WTC11 (cell line): ENCODE results near the gene TBC1D17. TPM values are rescaled to one million over a fixed set of nuclear protein-coding genes. Genes with fewer than 3 reads are reported as not detected.

ENCODE experiments used
- ATAC-seq: fragments of 200-7000 bp; cut with Tn5 transposase; 2 replicates; pipeline ENCODE4 v1.10.0; 2021; ENCODE audit warnings: mild to moderate bottlenecking, moderate library complexity
- CTCF ChIA-PET: fragments of 300-600 bp; sonication (Branson Sonifier 250); formaldehyde crosslinking; loops from one replicate; lab custom pipeline; 2021; ENCODE audit warnings: antibody characterized with exemption; lab: Charles Lee
- POLR2A ChIA-PET: fragments of 350-600 bp; sonication (Branson Sonifier 250); formaldehyde crosslinking; loops from one replicate; lab custom pipeline; 2021; ENCODE audit warnings: antibody characterized with exemption; lab: Charles Lee
- DNase-seq: peaks from one replicate; pipeline ENCODE4 v3.0.0; 2021; ENCODE audit warnings: low spot score
- H3K27ac Mint-ChIP-seq: 2 replicates; pipeline ENCODE4 v1.8.0; 2021; ENCODE audit warnings: mixed read lengths
- H3K27me3 Mint-ChIP-seq: 2 replicates; pipeline ENCODE4 v1.8.0; 2021; ENCODE audit warnings: low read depth, mild to moderate bottlenecking, moderate library complexity, mixed read lengths
- H3K36me3 Mint-ChIP-seq: 2 replicates; pipeline ENCODE4 v1.8.0; 2021; ENCODE audit warnings: mixed read lengths
- H3K4me1 Mint-ChIP-seq: 2 replicates; pipeline ENCODE4 v1.8.0; 2022; ENCODE audit warnings: mixed read lengths
- H3K4me3 Mint-ChIP-seq: 2 replicates; pipeline ENCODE4 v1.8.0; 2021; ENCODE audit warnings: mild to moderate bottlenecking, moderate library complexity, mixed read lengths
- H3K9me3 Mint-ChIP-seq: 2 replicates; pipeline ENCODE4 v1.8.0; 2021; ENCODE audit warnings: mixed read lengths
- AR ChIP-seq: fragments of 250-450 bp; sonication (Bioruptor Pico); IDR thresholded peaks from 2 replicates; pipeline ENCODE4 v1.9.0; 2021; ENCODE audit warnings: mild to moderate bottlenecking
- ATF1 ChIP-seq: sonication (generic); formaldehyde crosslinking; IDR thresholded peaks from 2 replicates; pipeline ENCODE4 v1.8.1; 2023; ENCODE audit warnings: mild to moderate bottlenecking, moderate library complexity, missing genetic modification reagents
- ATF3 ChIP-seq: sonication (generic); formaldehyde crosslinking; conservative IDR thresholded peaks from 2 replicates; pipeline ENCODE4 v1.8.1; 2022; ENCODE audit warnings: mild to moderate bottlenecking, missing genetic modification reagents
- CREM ChIP-seq: sonication (generic); formaldehyde crosslinking; IDR thresholded peaks from 2 replicates; pipeline ENCODE4 v1.8.1; 2022; ENCODE audit warnings: mild to moderate bottlenecking, missing genetic modification reagents, moderate library complexity
- GABPB1 ChIP-seq: sonication (generic); formaldehyde crosslinking; IDR thresholded peaks from 2 replicates; pipeline ENCODE4 v1.8.1; 2023; ENCODE audit warnings: mild to moderate bottlenecking, missing genetic modification reagents
- HMGA2 ChIP-seq: fragments of 250-450 bp; sonication (Bioruptor Pico); IDR thresholded peaks from 2 replicates; pipeline ENCODE4 v1.4.0; 2021; ENCODE audit warnings: mild to moderate bottlenecking, moderate library complexity
- JUN ChIP-seq: sonication (generic); formaldehyde crosslinking; IDR thresholded peaks from 2 replicates; pipeline ENCODE4 v1.8.0; 2023; ENCODE audit warnings: mild to moderate bottlenecking, missing genetic modification reagents
- KAT7 ChIP-seq: sonication (generic); formaldehyde crosslinking; IDR thresholded peaks from 2 replicates; pipeline ENCODE4 v1.8.1; 2023; ENCODE audit warnings: missing genetic modification reagents, mild to moderate bottlenecking, borderline replicate concordance
- NR3C1 ChIP-seq: sonication (generic); formaldehyde crosslinking; conservative IDR thresholded peaks from 2 replicates; pipeline ENCODE4 v1.8.1; 2023; ENCODE audit warnings: low read depth, mild to moderate bottlenecking, missing genetic modification reagents
- PRRX2 ChIP-seq: fragments of 250-450 bp; sonication (Bioruptor Pico); IDR thresholded peaks from 2 replicates; pipeline ENCODE4 v1.8.0; 2021; ENCODE audit warnings: mild to moderate bottlenecking
- RORB ChIP-seq: fragments of 250-450 bp; sonication (Bioruptor Pico); IDR thresholded peaks from 2 replicates; pipeline ENCODE4 v1.9.0; 2021; ENCODE audit warnings: mild to moderate bottlenecking
- SMAD4 ChIP-seq: sonication (generic); formaldehyde crosslinking; IDR thresholded peaks from 2 replicates; pipeline ENCODE4 v1.8.0; 2022; ENCODE audit warnings: mild to moderate bottlenecking, missing genetic modification reagents
- SP1 ChIP-seq: sonication (generic); formaldehyde crosslinking; conservative IDR thresholded peaks from 2 replicates; pipeline ENCODE4 v1.8.1; 2022; ENCODE audit warnings: missing genetic modification reagents
- ZNF121 ChIP-seq: sonication (generic); formaldehyde crosslinking; IDR thresholded peaks from 2 replicates; pipeline ENCODE4 v1.8.0; 2023; ENCODE audit warnings: missing genetic modification reagents
- ZNF263 ChIP-seq: sonication (generic); formaldehyde crosslinking; IDR thresholded peaks from 2 replicates; pipeline ENCODE4 v1.8.1; 2022; ENCODE audit warnings: low read depth, mild to moderate bottlenecking, moderate library complexity, missing genetic modification reagents
- total RNA-seq: library from RNA; stranded (reverse); gene quantifications from 3 replicates; pipeline ENCODE4 v1.2.3, GENCODE V29; 2021
- TF ChIP-seq, protein P1 (sequence below): sonication (generic); formaldehyde crosslinking; IDR thresholded peaks from 2 replicates; pipeline ENCODE4 v1.8.0; 2022; ENCODE audit warnings: missing genetic modification reagents
- TF ChIP-seq, protein P2 (sequence below): sonication (generic); formaldehyde crosslinking; IDR thresholded peaks from 2 replicates; pipeline ENCODE4 v1.8.1; 2023; ENCODE audit warnings: mild to moderate bottlenecking, missing genetic modification reagents, borderline replicate concordance
- TF ChIP-seq, protein P3 (sequence below): sonication (generic); formaldehyde crosslinking; IDR thresholded peaks from 2 replicates; pipeline ENCODE4 v1.8.1; 2023; ENCODE audit warnings: mild to moderate bottlenecking, missing genetic modification reagents, moderate library complexity
- TF ChIP-seq, protein P4 (sequence below): fragments of 250-450 bp; sonication (Bioruptor Pico); IDR thresholded peaks from 2 replicates; pipeline ENCODE4 v1.8.0; 2021; ENCODE audit warnings: mild to moderate bottlenecking

Gene TBC1D17
- total RNA-seq, 1 experiment from 2014 or later: 52.8 TPM

DNA sequence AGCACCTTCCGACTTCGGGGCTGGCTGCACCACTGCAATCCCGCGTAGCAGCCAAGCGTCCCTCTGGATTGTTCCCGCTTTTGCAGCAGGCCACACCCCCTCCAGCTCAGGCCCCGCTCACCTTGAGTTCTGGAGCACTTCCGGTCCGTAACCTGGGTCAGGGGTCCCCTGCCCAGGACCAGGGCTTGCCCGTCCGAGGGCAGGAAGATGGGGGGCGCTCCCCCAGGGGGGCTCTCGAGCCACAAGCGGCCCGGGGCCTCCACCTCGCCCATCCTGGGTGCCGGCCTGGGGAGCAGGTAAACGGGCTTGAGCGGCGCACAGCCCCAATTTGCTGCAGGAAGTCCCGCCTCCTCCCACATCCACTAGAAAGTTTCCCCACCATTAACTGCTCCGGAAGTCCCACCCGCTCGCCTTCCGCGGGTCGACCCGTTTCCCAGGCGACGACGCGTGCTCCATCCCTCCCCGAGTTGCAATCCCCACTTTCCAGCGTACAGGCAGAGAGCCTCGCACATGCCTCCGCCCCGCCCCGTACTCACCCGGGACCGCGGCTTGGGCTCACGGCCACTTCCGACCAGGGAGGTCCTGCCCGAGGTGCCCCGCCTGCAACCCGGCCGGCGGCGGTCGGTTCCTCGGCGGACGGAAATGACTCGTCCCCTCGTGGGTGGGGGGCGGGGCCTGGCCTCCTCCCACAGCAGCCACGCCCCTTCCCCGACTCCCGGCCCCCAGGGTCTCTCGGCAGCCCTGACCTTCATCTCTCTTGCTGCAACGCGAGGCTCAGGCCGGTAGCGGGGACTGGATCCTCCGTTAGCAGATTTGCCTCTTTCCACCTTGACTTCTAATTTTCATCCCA is 10.3 kb upstream of the TBC1D17 start, which contains the start of gene PNKP (continued):
- TF ChIP-seq KAT7 (CRISPR knock-in tag) (peak; percentile 82; the same call in 1 of the 2 replicates), ZNF263 (CRISPR knock-in tag) (no peak), CREM (CRISPR knock-in tag) (peak; percentile 86; the same call in 1 of the 2 replicates), PRRX2 (CRISPR knock-in tag) (0 out of 2 replicates have a peak, but pooled peaks have one; percentile 57), ZNF121 (no peak), RORB (CRISPR knock-in tag) (no peak), SMAD4 (CRISPR knock-in tag) (no peak), NR3C1 (CRISPR knock-in tag) (no peak), ATF1 (no peak), AR (no peak), HMGA2 (CRISPR knock-in tag) (no peak), JUN (CRISPR knock-in tag) (no peak), GABPB1 (CRISPR knock-in tag) (peak; percentile 75)
- TF ChIP-seq, protein P1, sequence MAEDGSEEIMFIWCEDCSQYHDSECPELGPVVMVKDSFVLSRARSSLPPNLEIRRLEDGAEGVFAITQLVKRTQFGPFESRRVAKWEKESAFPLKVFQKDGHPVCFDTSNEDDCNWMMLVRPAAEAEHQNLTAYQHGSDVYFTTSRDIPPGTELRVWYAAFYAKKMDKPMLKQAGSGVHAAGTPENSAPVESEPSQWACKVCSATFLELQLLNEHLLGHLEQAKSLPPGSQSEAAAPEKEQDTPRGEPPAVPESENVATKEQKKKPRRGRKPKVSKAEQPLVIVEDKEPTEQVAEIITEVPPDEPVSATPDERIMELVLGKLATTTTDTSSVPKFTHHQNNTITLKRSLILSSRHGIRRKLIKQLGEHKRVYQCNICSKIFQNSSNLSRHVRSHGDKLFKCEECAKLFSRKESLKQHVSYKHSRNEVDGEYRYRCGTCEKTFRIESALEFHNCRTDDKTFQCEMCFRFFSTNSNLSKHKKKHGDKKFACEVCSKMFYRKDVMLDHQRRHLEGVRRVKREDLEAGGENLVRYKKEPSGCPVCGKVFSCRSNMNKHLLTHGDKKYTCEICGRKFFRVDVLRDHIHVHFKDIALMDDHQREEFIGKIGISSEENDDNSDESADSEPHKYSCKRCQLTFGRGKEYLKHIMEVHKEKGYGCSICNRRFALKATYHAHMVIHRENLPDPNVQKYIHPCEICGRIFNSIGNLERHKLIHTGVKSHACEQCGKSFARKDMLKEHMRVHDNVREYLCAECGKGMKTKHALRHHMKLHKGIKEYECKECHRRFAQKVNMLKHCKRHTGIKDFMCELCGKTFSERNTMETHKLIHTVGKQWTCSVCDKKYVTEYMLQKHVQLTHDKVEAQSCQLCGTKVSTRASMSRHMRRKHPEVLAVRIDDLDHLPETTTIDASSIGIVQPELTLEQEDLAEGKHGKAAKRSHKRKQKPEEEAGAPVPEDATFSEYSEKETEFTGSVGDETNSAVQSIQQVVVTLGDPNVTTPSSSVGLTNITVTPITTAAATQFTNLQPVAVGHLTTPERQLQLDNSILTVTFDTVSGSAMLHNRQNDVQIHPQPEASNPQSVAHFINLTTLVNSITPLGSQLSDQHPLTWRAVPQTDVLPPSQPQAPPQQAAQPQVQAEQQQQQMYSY: no peak
- TF ChIP-seq, protein P2, sequence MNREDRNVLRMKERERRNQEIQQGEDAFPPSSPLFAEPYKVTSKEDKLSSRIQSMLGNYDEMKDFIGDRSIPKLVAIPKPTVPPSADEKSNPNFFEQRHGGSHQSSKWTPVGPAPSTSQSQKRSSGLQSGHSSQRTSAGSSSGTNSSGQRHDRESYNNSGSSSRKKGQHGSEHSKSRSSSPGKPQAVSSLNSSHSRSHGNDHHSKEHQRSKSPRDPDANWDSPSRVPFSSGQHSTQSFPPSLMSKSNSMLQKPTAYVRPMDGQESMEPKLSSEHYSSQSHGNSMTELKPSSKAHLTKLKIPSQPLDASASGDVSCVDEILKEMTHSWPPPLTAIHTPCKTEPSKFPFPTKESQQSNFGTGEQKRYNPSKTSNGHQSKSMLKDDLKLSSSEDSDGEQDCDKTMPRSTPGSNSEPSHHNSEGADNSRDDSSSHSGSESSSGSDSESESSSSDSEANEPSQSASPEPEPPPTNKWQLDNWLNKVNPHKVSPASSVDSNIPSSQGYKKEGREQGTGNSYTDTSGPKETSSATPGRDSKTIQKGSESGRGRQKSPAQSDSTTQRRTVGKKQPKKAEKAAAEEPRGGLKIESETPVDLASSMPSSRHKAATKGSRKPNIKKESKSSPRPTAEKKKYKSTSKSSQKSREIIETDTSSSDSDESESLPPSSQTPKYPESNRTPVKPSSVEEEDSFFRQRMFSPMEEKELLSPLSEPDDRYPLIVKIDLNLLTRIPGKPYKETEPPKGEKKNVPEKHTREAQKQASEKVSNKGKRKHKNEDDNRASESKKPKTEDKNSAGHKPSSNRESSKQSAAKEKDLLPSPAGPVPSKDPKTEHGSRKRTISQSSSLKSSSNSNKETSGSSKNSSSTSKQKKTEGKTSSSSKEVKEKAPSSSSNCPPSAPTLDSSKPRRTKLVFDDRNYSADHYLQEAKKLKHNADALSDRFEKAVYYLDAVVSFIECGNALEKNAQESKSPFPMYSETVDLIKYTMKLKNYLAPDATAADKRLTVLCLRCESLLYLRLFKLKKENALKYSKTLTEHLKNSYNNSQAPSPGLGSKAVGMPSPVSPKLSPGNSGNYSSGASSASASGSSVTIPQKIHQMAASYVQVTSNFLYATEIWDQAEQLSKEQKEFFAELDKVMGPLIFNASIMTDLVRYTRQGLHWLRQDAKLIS: no peak

GRCh38 chr19:49869009-49869483 is 8.5 kb upstream of the TBC1D17 start:
- Mint-ChIP-seq H3K9me3 (peaks cover 3% of the 10 kb centered on the region; the same call in 1 of the 2 replicates), H3K36me3 (peaks cover 12% of the 10 kb centered on the region), H3K27me3 (no peaks in the 10 kb centered on the region), H3K27ac (no peak overlapping the region), H3K4me1 (peaks cover 25% of the 10 kb centered on the region), H3K4me3 (no peak overlapping the region)
- POLR2A ChIA-PET: interaction anchor here (0.5 to 1.7 kb wide), 10 partner anchors 8 to 1010 kb away, joined by 3 to 13 read pairs (median 5); partner anchors contain the start of genes AKT1S1, AP2A1, ATF5 and FUZ
- TF ChIP-seq SP1 (CRISPR knock-in tag) (peak; percentile 8), ATF3 (CRISPR knock-in tag) (no peak), PRRX2 (CRISPR knock-in tag) (peak; percentile 66; the same call in 1 of the 2 replicates)
- TF ChIP-seq, protein P3, sequence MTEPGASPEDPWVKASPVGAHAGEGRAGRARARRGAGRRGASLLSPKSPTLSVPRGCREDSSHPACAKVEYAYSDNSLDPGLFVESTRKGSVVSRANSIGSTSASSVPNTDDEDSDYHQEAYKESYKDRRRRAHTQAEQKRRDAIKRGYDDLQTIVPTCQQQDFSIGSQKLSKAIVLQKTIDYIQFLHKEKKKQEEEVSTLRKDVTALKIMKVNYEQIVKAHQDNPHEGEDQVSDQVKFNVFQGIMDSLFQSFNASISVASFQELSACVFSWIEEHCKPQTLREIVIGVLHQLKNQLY: no peak
- TF ChIP-seq, protein P4, sequence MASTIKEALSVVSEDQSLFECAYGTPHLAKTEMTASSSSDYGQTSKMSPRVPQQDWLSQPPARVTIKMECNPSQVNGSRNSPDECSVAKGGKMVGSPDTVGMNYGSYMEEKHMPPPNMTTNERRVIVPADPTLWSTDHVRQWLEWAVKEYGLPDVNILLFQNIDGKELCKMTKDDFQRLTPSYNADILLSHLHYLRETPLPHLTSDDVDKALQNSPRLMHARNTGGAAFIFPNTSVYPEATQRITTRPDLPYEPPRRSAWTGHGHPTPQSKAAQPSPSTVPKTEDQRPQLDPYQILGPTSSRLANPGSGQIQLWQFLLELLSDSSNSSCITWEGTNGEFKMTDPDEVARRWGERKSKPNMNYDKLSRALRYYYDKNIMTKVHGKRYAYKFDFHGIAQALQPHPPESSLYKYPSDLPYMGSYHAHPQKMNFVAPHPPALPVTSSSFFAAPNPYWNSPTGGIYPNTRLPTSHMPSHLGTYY (CRISPR knock-in tag): 0 out of 2 replicates have a peak, but pooled peaks have one; percentile 19
- peak; percentile 5 for ATAC-seq
- CTCF ChIA-PET: interaction anchor here (0.6 to 2.2 kb wide), 16 partner anchors 8 to 771 kb away, joined by 3 to 11 read pairs (median 5); partner anchors contain the start of genes AKT1S1, AP2A1, FUZ and PTOV1
- no peak for DNase-seq
